HepG2 (cell line): ENCODE results near the gene RHBG. TPM values are rescaled to one million over a fixed set of nuclear protein-coding genes. Genes with fewer than 3 reads are reported as not detected.
"Not testable (repeated sequence)": the region's sequence is repeated elsewhere in the genome, so short reads cannot be mapped to it uniquely, and the experiment has no call there.

Experiments used
- ATAC-seq: fragments of 200-7000 bp; cut with Tn5 transposase; 3 replicates; pipeline ENCODE4 v1.9.1; 2020; ENCODE audit warnings: mild to moderate bottlenecking, moderate library complexity
- BruUV-seq: library from RNA; stranded (reverse); fragments of 400-500 nt; replicated peaks from 2 replicates; lab custom pipeline; 2021; lab: Mats Ljungman, UMichigan
- CTCF ChIA-PET: fragments of 300-600 bp; formaldehyde crosslinking; extraction: SDS; loops from one replicate; lab custom pipeline; 2021; ENCODE audit warnings: low total read pairs, inconsistent platforms, low intra/inter-chr PET ratio; lab: Yijun Ruan, JAX
- POLR2A ChIA-PET: fragments of 350-600 bp; sonication (Branson Sonifier 250); formaldehyde crosslinking; loops from one replicate; lab custom pipeline; 2020; ENCODE audit warnings: antibody characterized with exemption, inconsistent platforms; lab: Yijun Ruan, JAX
- DNase-seq: peaks from one replicate; pipeline ENCODE4 v3.0.0-alpha.2; 2015; ENCODE audit warnings: low spot score
- FAIRE-seq: peaks from 3 replicates; lab custom pipeline; 2011; peaks lifted over from hg19 to GRCh38; lab: Jason Lieb, UNC
- H2AFZ ChIP-seq: one replicate; pipeline ENCODE4 v1.6.1; 2011; ENCODE audit warnings: low read length, inconsistent platforms
- H3K27ac ChIP-seq: fragments of 300-600 bp; 3 replicates; pipeline ENCODE4 v1.8.0; 2011; ENCODE audit warnings: mixed run types, mild to moderate bottlenecking, mixed read lengths, low read length, inconsistent platforms; ENCODE audit not compliant: insufficient read depth; ENCODE audit errors: extremely low read length
- H3K27me3 ChIP-seq, 2 experiments: fragments of 200-600 bp in 1 of 2; 2 replicates in 1 of 2; 3 replicates in 1 of 2; pipeline versions ENCODE4 v1.6.0 to v1.8.0; 2011; ENCODE audit warnings: low read length in 2 of 2, mild to moderate bottlenecking in 2 of 2, moderate library complexity in 2 of 2, inconsistent platforms in 1 of 2; ENCODE audit not compliant: insufficient read depth in 2 of 2, control insufficient read depth in 1 of 2
- H3K36me3 ChIP-seq, 2 experiments: fragments of 200-600 bp in 1 of 2; replicated peaks in 1 of 2; 2 replicates in 1 of 2; 3 replicates in 1 of 2; pipeline versions ENCODE4 v1.5.1 to v1.8.0; 2011; ENCODE audit warnings: low read length in 2 of 2, inconsistent platforms in 1 of 2; ENCODE audit not compliant: insufficient read depth in 2 of 2, control insufficient read depth in 1 of 2
- H3K4me1 ChIP-seq: 2 replicates; pipeline ENCODE4 v1.5.1; 2012; ENCODE audit warnings: low read length, inconsistent platforms; ENCODE audit not compliant: insufficient read depth
- H3K4me2 ChIP-seq: 2 replicates; pipeline ENCODE4 v1.6.0; 2011; ENCODE audit warnings: low read depth, low read length, inconsistent platforms
- H3K4me3 ChIP-seq, 3 experiments: fragments of 200-600 bp in 1 of 3; sonication (generic), shearing (Covaris generic) in 1 of 3; replicated peaks in 1 of 3; 2 replicates each; pipeline ENCODE4 v1.5.1; 2011 to 2016; ENCODE audit warnings: low read length in 3 of 3, inconsistent platforms in 2 of 3, low read depth in 2 of 3, mild to moderate bottlenecking in 2 of 3, control low read depth in 1 of 3, mixed read lengths in 1 of 3; ENCODE audit not compliant: insufficient read depth in 1 of 3
- H3K79me2 ChIP-seq: one replicate; pipeline ENCODE4 v1.6.1; 2011; ENCODE audit warnings: low read length, inconsistent platforms; ENCODE audit not compliant: insufficient read depth
- H3K9ac ChIP-seq: 2 replicates; pipeline ENCODE4 v1.6.0; 2011; ENCODE audit warnings: mild to moderate bottlenecking, low read depth, low read length, inconsistent platforms; ENCODE audit not compliant: insufficient read depth
- H3K9me3 ChIP-seq: 2 replicates; pipeline ENCODE4 v1.5.1; 2012; ENCODE audit warnings: mild to moderate bottlenecking, low read length
- H4K20me1 ChIP-seq: 2 replicates; pipeline ENCODE4 v1.6.0; 2011; ENCODE audit warnings: inconsistent platforms, mild to moderate bottlenecking, low read length, moderate library complexity; ENCODE audit not compliant: insufficient read depth
- CBFB ChIP-seq: sonication (generic); formaldehyde crosslinking; IDR thresholded peaks from 2 replicates; pipeline ENCODE4 v1.4.0; 2020; ENCODE audit warnings: missing genetic modification reagents
- RARG ChIP-seq: sonication (generic); formaldehyde crosslinking; IDR thresholded peaks from 2 replicates; pipeline ENCODE4 v1.4.0; 2020; ENCODE audit warnings: low read depth, mild to moderate bottlenecking, missing genetic modification reagents
- TRIM24 ChIP-seq: sonication (generic); formaldehyde crosslinking; IDR thresholded peaks from 2 replicates; pipeline ENCODE4 v1.8.0; 2022; ENCODE audit warnings: mild to moderate bottlenecking, missing genetic modification reagents
- ZNF33B ChIP-seq: sonication (generic); formaldehyde crosslinking; IDR thresholded peaks from 2 replicates; pipeline ENCODE4 v1.5.1; 2020; ENCODE audit warnings: mild to moderate bottlenecking, missing genetic modification reagents
- ZNF549 ChIP-seq: sonication (generic); formaldehyde crosslinking; IDR thresholded peaks from 2 replicates; pipeline ENCODE4 v1.5.0; 2020; ENCODE audit warnings: missing genetic modification reagents
- ZNF709 ChIP-seq: sonication (generic); formaldehyde crosslinking; IDR thresholded peaks from 2 replicates; pipeline ENCODE4 v1.5.0; 2020; ENCODE audit warnings: mild to moderate bottlenecking, missing genetic modification reagents
- ZNF746 ChIP-seq: sonication (generic); formaldehyde crosslinking; IDR thresholded peaks from 2 replicates; pipeline ENCODE4 v1.8.0; 2022; ENCODE audit warnings: mild to moderate bottlenecking, missing genetic modification reagents
- ZSCAN31 ChIP-seq: sonication (generic); formaldehyde crosslinking; IDR thresholded peaks from 2 replicates; pipeline ENCODE4 v1.5.0; 2020; ENCODE audit warnings: low read depth, mild to moderate bottlenecking, missing genetic modification reagents
- WGBS: methylation state at CpG from one replicate; pipeline ENCODE4 v1.1.6; 2017; ENCODE audit warnings: low lambda C conversion rate; 5-methylcytosine and 5-hydroxymethylcytosine counted together
- in situ Hi-C: cut with HindIII; loops from 2 replicates; pipeline ENCODE4 v1.10.0; 2017; ENCODE audit warnings: low pct_unique_long_range_greater_than_20kb; ENCODE audit not compliant: extremely low pct_ligation_motif_present
- intact Hi-C: fragments of 100-400 bp; cut with micrococcal nuclease; formaldehyde crosslinking; loops from one replicate; pipeline ENCODE4 v1.10.0; 2022; ENCODE audit not compliant: unreplicated experiment
- polyA plus RNA-seq, 8 experiments: library from polyadenylated mRNA; depleted of rRNA in 3 of 8; stranded (reverse) in 7 of 8; unstranded in 1 of 8; fragments of >200 nt; fragmentation: Illumina TruSeq in 4 of 8; extraction: Trizol in 4 of 8; gene quantifications; 2 replicates each; pipeline versions ENCODE4 v1.2.1 to v1.2.3, GENCODE V29; 2011 to 2016; ENCODE audit warnings: low read depth in 4 of 8, missing spikeins in 1 of 8, mixed read lengths in 1 of 8; ENCODE audit not compliant: insufficient read depth in 1 of 8
- total RNA-seq, 5 experiments: library from RNA; depleted of rRNA; stranded (reverse); fragments of >200 nt; fragmentation: Illumina TruSeq; extraction: Trizol; gene quantifications; 2 replicates each; pipeline ENCODE4 v1.2.3, GENCODE V29; 2016; ENCODE audit warnings: low read depth in 1 of 5

RHBG gene
- total and polyA plus RNA-seq, 2 of the 13 experiments (the other 11 are each of a cell fraction or from before 2014, with no cell fraction given): 61.8 to 73.5 TPM

DNA sequence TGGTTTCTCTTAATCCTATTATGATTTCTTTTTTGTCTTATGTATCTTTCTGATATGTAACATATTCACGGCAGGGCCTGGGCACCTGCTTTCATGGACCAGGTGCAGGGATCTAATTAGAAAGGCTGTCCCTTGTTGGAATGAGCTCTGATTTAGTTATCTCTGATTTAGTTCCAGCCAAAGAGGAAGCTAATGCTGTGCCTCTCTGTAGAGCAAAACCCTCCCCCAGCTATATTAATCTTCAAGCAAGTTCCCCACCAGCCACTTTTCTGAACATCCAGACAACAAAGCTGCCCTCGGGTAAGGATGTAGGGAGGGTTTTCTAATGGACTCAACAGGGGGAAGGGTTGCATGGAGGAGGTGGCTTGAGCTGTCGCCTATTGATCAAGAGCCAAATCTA, 24.6 kb upstream of the RHBG start:
- no peak overlapping the region for H2AFZ ChIP-seq
- H3K36me3 ChIP-seq: no peaks in the 10 kb centered on the region
- DNase-seq: no peak
- H3K27ac ChIP-seq: no peak overlapping the region
- no peak overlapping the region for H3K4me3 ChIP-seq
- no peak for FAIRE-seq
- in situ Hi-C loops: no loop called here
- TF ChIP-seq TRIM24 (CRISPR knock-in tag): no peak
- no peak for TF ChIP-seq ZNF33B (CRISPR knock-in tag)
- no peak for TF ChIP-seq ZNF746 (CRISPR knock-in tag)
- no peak for TF ChIP-seq RARG (CRISPR knock-in tag)
- no peak for TF ChIP-seq ZSCAN31 (CRISPR knock-in tag)
- no peak for TF ChIP-seq CBFB (CRISPR knock-in tag)
- TF ChIP-seq ZNF709 (CRISPR knock-in tag): no peak
- no peak for TF ChIP-seq ZNF549 (CRISPR knock-in tag)
- peaks cover 2% of the 10 kb centered on the region; the same call in 1 of the 2 replicates for H3K4me1 ChIP-seq
- H3K9me3 ChIP-seq: no peaks in the 10 kb centered on the region
- ATAC-seq: no peak
- no TSS peak for BruUV-seq
- ChIA-PET POLR2A (interaction anchor here (0.6 to 1.1 kb wide), 2 partner anchors 71 to 101 kb away, joined by 3 read pairs; no protein-coding TSS in a partner anchor), CTCF (no interaction called here)
- H4K20me1 ChIP-seq: no peaks in the 10 kb centered on the region
- H3K79me2 ChIP-seq: no peaks in the 10 kb centered on the region
- no peak overlapping the region for H3K4me2 ChIP-seq
- no peak overlapping the region for H3K9ac ChIP-seq
- no peaks in the 10 kb centered on the region for H3K27me3 ChIP-seq
- intact Hi-C loops: no loop called here
- 85% methylated on average over 3 of the region's 3 CpGs for WGBS

DNA sequence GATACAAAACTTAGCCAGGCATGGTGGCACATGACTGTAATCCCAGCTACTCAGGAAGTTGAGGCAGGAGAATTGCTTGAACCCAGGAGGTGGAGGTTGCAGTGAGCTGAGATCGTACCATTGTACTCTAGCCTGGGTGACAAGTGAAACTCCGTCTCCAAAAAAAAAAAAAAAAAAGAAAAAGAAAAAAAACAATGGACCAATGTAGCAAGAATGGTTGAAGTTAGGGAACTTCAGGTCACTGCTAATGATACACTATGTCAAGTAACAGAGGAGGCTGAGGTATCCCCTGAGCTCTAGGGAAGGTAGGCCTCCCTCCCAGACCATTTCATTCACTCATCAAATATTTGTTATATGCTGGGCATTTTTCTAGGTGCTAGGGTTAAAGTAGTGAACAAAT, 23.0 kb upstream of the RHBG start:
- H3K36me3 ChIP-seq, H4K20me1 ChIP-seq, H3K9ac ChIP-seq, H3K79me2 ChIP-seq, BruUV-seq, H3K4me2 ChIP-seq, H3K27ac ChIP-seq, intact Hi-C loops, H3K9me3 ChIP-seq, FAIRE-seq, DNase-seq, in situ Hi-C loops, H2AFZ ChIP-seq, CTCF ChIA-PET, H3K27me3 ChIP-seq, ATAC-seq, H3K4me3 ChIP-seq, H3K4me1 ChIP-seq: not testable (repeated sequence)
- POLR2A ChIA-PET: interaction anchor here (0.7 to 0.8 kb wide), 2 partner anchors 25 to 98 kb away, joined by 3 to 4 read pairs; no protein-coding TSS in a partner anchor
- WGBS: 85% methylated on average over 2 of the region's 2 CpGs
